Measurements from ENCODE around the gene RAD51B.

DNA sequence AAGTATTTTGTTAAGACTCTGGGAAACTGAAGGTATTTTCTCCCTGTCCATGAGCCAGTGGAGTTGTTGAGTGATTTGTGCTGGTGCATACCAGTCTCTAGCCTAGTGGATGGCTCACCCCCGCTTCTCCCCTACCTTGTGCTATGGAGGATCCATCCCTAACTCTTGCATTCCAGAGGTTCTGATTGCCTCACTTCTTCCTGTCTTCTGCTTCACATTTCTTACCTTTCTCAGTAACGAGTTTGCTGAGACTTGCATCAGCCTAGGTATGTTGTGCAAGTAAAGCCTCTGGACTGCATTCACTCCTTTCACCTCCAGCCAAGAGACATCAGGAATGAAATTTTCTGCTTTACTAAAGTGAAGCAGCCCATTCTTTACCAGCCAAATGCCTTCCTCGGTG is 581.7 kb downstream of the RAD51B start:
- TF ChIP-seq NFYB (CRISPR knock-in tag; conservative IDR thresholded peaks at IDR 0.05; ENCODE audit: low read depth): no peak
- TF ChIP-seq CREM (CRISPR knock-in tag; IDR thresholded peaks at IDR 0.05): no peak
- TF ChIP-seq RELA (CRISPR knock-in tag; IDR thresholded peaks at IDR 0.05; ENCODE audit: borderline replicate concordance): no peak
- TF ChIP-seq, protein P1, sequence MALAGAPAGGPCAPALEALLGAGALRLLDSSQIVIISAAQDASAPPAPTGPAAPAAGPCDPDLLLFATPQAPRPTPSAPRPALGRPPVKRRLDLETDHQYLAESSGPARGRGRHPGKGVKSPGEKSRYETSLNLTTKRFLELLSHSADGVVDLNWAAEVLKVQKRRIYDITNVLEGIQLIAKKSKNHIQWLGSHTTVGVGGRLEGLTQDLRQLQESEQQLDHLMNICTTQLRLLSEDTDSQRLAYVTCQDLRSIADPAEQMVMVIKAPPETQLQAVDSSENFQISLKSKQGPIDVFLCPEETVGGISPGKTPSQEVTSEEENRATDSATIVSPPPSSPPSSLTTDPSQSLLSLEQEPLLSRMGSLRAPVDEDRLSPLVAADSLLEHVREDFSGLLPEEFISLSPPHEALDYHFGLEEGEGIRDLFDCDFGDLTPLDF (CRISPR knock-in tag; IDR thresholded peaks at IDR 0.05): no peak
- TF ChIP-seq, protein P2, sequence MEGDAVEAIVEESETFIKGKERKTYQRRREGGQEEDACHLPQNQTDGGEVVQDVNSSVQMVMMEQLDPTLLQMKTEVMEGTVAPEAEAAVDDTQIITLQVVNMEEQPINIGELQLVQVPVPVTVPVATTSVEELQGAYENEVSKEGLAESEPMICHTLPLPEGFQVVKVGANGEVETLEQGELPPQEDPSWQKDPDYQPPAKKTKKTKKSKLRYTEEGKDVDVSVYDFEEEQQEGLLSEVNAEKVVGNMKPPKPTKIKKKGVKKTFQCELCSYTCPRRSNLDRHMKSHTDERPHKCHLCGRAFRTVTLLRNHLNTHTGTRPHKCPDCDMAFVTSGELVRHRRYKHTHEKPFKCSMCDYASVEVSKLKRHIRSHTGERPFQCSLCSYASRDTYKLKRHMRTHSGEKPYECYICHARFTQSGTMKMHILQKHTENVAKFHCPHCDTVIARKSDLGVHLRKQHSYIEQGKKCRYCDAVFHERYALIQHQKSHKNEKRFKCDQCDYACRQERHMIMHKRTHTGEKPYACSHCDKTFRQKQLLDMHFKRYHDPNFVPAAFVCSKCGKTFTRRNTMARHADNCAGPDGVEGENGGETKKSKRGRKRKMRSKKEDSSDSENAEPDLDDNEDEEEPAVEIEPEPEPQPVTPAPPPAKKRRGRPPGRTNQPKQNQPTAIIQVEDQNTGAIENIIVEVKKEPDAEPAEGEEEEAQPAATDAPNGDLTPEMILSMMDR (IDR thresholded peaks at IDR 0.05): no peak
- TF ChIP-seq FOXJ3 (CRISPR knock-in tag; IDR thresholded peaks at IDR 0.05; ENCODE audit: borderline replicate concordance): no peak
- TF ChIP-seq, protein P3, sequence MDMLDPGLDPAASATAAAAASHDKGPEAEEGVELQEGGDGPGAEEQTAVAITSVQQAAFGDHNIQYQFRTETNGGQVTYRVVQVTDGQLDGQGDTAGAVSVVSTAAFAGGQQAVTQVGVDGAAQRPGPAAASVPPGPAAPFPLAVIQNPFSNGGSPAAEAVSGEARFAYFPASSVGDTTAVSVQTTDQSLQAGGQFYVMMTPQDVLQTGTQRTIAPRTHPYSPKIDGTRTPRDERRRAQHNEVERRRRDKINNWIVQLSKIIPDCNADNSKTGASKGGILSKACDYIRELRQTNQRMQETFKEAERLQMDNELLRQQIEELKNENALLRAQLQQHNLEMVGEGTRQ (CRISPR knock-in tag; IDR thresholded peaks at IDR 0.05): no peak
- no peak for TF ChIP-seq NR2C2 (CRISPR knock-in tag; IDR thresholded peaks at IDR 0.05)
- no peak for TF ChIP-seq GRHL2 (CRISPR knock-in tag; IDR thresholded peaks at IDR 0.05; ENCODE audit: insufficient replicate concordance, severe bottlenecking)
- no peak for TF ChIP-seq HMGA2 (CRISPR knock-in tag; IDR thresholded peaks at IDR 0.05)
- no peak for TF ChIP-seq ZNF423 (CRISPR knock-in tag; IDR thresholded peaks at IDR 0.05)
- TF ChIP-seq JUN (CRISPR knock-in tag; IDR thresholded peaks at IDR 0.05): no peak
- TF ChIP-seq ESRRA (CRISPR knock-in tag; IDR thresholded peaks at IDR 0.05; ENCODE audit: borderline replicate concordance): no peak
